Cardiac fibroblast (primary cell): ENCODE data around the gene UQCRFS1.

Experiments used
- DNase-seq, 2 donors: peaks; one replicate each; pipeline versions ENCODE4 v3.0.0 to v3.0.0-alpha.2; 2010; ENCODE audit warnings: low read depth in 2 of 2
- H3K4me3 ChIP-seq, 2 donors: replicated peaks in 1 of 2; 1 replicate in 1 of 2; 2 replicates in 1 of 2; pipeline ENCODE4 v1.5.1; 2011; ENCODE audit warnings: low read depth in 2 of 2, low read length in 2 of 2, mild to moderate bottlenecking in 2 of 2, moderate library complexity in 1 of 2
- CTCF ChIP-seq: IDR thresholded peaks from one replicate; pipeline ENCODE4 v1.5.1; 2011; ENCODE audit warnings: low read depth, mild to moderate bottlenecking, low read length, inconsistent platforms

UQCRFS1 gene

GRCh38 chr19:29171525-29171924 lies 41.4 kb downstream of the UQCRFS1 start:
- no peak overlapping the region for H3K4me3 ChIP-seq
- no peak for DNase-seq
- TF ChIP-seq CTCF, result no peak

GRCh38 chr19:29170554-29170953 lies 42.4 kb downstream of the UQCRFS1 start:
- H3K4me3 ChIP-seq, result no peak overlapping the region
- no peak for DNase-seq
- TF ChIP-seq CTCF, result no peak

GRCh38 chr19:29162694-29163093 lies 50.3 kb downstream of the UQCRFS1 start:
- no peak for TF ChIP-seq CTCF
- H3K4me3 ChIP-seq, result no peak overlapping the region
- no peak for DNase-seq

- no peak for TF ChIP-seq CTCF
- no peak for DNase-seq
- no peak overlapping the region for H3K4me3 ChIP-seq
Measured at GRCh38 chr19:29155683-29156082, 57.3 kb downstream of the UQCRFS1 start.
